ENCODE results near the gene RNF32.

GRCh38 chr7:156684661-156685060 is 44.1 kb downstream of the RNF32 start:
- TF ChIP-seq CTCF (IDR thresholded peaks at IDR 0.05; ENCODE audit: low read depth, low read length, missing input control) = no peak
- TF ChIP-seq SP1 (IDR thresholded peaks at IDR 0.05) = no peak
